Neural crest cell (in vitro differentiated cells): ENCODE measurements around the gene ACTN4. TPM values are rescaled to one million over a fixed set of nuclear protein-coding genes. Genes with fewer than 3 reads are reported as not detected.

Source experiments
- DNase-seq: peaks from one replicate; pipeline ENCODE4 v3.0.0; 2021; ENCODE audit warnings: low read depth, mixed read lengths, low spot score
- H3K27ac Mint-ChIP-seq: one replicate; pipeline ENCODE4 v1.8.0; 2021; ENCODE audit warnings: mild to moderate bottlenecking, mixed read lengths; ENCODE audit not compliant: unreplicated experiment
- H3K27me3 Mint-ChIP-seq: 2 replicates; pipeline ENCODE4 v1.8.0; 2021; ENCODE audit warnings: low read depth, mild to moderate bottlenecking, mixed read lengths
- H3K36me3 Mint-ChIP-seq: 2 replicates; pipeline ENCODE4 v1.8.0; 2021; ENCODE audit warnings: low read depth, mild to moderate bottlenecking, mixed read lengths
- H3K4me1 Mint-ChIP-seq: 2 replicates; pipeline ENCODE4 v1.8.0; 2021; ENCODE audit warnings: mixed read lengths
- H3K4me3 Mint-ChIP-seq: one replicate; pipeline ENCODE4 v1.8.0; 2021; ENCODE audit warnings: mild to moderate bottlenecking, mixed read lengths
- H3K9me3 Mint-ChIP-seq: 2 replicates; pipeline ENCODE4 v1.8.0; 2021; ENCODE audit warnings: mixed read lengths
- total RNA-seq: library from RNA; stranded (reverse); gene quantifications from 2 replicates; pipeline ENCODE4 v1.2.1, GENCODE V29; 2021
- TF ChIP-seq, protein P1 (sequence below): fragments of 200-600 bp; sonication (generic); conservative IDR thresholded peaks from 2 replicates; pipeline ENCODE4 v1.5.0; 2021; ENCODE audit warnings: antibody characterized with exemption, mild to moderate bottlenecking

The ACTN4 gene
- total RNA-seq, 1 donor from 2014 or later: 324 TPM

DNA sequence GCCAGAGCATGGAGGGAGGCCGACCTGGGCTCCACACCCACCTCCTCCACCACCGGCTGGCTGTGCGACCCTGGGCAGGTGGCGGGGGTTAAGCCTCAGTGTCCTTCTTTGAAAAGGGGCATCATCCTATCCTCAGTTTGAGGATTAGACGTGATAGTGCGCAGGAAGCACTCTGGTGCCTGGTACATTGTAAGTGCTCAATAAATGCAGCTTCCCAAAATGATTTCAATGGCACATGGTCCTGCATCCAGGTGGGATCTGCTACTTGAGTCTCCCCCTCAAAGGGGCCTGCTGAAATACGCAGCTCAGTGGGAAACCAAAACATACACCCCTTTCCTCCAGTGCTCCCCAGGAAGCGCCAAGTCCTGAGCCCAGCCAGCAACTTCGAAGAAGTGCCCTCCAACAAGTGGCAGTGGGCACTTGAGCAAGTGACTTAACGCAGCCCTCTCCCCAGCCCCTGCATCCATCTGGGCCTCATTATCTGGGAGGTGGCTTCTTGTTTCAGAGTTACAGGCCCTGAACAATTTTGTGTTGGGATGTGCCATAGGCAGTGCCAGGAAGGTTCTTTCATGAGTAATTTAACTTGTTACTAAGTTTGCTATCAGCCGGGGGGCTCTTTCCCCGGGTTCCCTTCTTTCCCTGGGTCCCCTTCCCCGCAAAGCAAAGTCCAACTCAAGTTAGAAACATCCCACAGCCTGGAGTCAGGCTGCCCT lies 17.9 kb downstream of the ACTN4 start:
- Mint-ChIP-seq H3K36me3 (no peaks in the 10 kb centered on the region), H3K4me3 (peak overlapping the region; percentile 54), H3K4me1 (peaks cover 83% of the 10 kb centered on the region), H3K27ac (peak overlapping the region; percentile 67), H3K9me3 (no peaks in the 10 kb centered on the region), H3K27me3 (no peaks in the 10 kb centered on the region)
- TF ChIP-seq, protein P1, sequence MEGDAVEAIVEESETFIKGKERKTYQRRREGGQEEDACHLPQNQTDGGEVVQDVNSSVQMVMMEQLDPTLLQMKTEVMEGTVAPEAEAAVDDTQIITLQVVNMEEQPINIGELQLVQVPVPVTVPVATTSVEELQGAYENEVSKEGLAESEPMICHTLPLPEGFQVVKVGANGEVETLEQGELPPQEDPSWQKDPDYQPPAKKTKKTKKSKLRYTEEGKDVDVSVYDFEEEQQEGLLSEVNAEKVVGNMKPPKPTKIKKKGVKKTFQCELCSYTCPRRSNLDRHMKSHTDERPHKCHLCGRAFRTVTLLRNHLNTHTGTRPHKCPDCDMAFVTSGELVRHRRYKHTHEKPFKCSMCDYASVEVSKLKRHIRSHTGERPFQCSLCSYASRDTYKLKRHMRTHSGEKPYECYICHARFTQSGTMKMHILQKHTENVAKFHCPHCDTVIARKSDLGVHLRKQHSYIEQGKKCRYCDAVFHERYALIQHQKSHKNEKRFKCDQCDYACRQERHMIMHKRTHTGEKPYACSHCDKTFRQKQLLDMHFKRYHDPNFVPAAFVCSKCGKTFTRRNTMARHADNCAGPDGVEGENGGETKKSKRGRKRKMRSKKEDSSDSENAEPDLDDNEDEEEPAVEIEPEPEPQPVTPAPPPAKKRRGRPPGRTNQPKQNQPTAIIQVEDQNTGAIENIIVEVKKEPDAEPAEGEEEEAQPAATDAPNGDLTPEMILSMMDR: no peak
- no peak for DNase-seq

DNA sequence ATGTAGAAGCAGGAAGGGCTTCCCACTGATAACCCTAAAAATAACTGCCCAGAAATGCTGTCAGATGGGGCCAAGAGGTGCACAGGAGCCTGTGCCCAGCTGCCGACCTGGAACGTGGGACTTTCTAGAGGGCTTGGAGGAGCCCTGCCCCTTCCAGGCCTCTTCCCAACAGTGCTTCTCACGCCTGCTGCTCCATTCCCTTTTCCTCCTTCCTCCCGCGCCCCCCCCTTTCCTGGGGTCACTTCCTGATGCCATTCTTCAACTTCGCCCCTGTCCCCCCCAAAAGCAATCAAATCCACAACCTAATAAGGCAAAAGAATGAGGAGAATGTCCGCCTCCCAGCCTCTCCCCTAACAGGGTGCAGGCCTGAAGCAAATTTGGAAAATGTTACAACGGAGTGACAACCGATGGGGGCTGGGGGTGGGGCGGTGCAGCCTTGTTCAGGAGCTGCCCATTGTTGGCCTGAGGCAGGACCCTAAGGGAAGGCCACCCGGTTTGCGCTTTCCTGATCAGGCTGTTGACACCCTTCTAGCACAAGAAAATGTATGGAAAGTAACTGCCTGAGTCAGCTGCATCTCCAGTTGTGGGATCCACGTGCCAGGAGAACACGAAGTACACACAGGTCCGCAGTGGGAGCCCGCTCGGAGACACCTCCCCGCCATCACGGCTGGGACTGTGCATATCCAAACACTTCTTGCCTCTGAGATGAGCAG lies 18.7 kb downstream of the ACTN4 start:
- Mint-ChIP-seq H3K27me3 (no peaks in the 10 kb centered on the region), H3K4me3 (peak overlapping the region; percentile 54), H3K9me3 (no peaks in the 10 kb centered on the region), H3K27ac (peak overlapping the region; percentile 67), H3K36me3 (no peaks in the 10 kb centered on the region), H3K4me1 (peaks cover 83% of the 10 kb centered on the region)
- TF ChIP-seq, protein P1: no peak
- no peak for DNase-seq

DNA sequence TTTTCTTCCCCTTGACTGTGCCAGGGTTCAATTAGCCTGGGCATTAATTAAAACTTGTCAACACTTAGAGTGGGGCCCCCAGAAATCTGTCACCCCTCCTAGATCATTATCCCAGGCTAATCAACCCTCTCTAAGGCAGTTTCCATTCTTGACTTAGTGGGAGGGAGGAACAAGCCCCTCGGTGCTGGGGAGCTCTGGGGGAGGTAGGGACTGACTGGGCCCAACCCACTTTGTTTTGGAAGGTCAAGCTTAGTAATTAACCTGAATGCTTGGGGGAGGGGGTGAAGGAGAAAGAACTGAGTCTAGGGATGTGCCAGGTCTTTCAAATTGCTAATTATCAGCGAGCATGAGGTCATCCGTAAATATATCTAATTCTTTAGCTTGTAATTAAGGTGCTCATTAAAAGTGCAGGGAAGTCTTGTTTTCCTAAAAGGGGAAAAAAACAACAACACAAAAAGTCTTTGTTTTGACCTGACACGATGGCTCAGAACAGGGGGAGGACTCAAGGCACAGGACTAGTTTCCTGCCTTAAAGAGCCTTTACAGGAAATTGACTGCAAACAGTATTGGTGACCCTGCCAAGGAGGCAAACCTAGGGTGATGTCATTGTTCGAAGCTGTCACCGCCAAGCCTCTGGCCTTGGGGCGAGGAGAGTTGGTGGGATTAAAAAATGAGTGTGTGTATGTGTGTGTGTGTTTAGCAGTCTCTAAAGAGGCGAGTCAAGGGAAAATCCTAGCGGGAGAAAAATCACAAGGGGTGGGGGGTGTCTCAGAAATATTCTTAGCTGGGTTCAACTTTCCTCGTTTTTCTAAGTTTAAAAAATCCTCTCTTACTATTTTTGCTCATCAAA lies 19.4 kb downstream of the ACTN4 start:
- no peak for DNase-seq
- Mint-ChIP-seq H3K4me1 (peaks cover 87% of the 10 kb centered on the region), H3K9me3 (no peaks in the 10 kb centered on the region), H3K27me3 (no peaks in the 10 kb centered on the region), H3K27ac (peak overlapping the region; percentile 92), H3K36me3 (no peaks in the 10 kb centered on the region), H3K4me3 (peak overlapping the region; percentile 44)
- TF ChIP-seq, protein P1: no peak

DNA sequence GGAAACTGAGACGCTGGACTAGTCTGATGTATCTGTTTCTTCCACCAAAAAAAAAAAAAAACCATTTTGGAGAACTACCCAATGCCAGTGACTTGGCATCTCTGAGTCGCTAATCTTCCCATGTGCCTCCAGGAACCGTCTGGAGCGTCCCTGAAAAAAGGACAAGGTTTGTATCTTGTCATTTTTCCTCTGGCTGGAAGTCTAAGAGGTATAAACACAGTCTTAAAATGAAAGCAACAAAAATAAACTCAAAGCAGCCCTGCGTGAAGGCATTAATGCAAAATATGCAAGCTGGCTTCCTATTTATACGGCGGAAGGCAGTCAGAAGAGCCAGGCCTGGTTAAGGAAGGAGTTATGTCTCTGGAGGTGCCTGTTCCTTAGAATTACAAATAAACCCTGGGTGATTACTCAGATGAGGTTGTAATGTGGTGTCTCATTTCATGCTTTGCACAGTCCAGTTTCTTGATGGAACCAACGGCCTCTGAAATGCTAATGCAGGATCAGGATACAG lies 20.3 kb downstream of the ACTN4 start:
- Mint-ChIP-seq H3K27me3 (no peaks in the 10 kb centered on the region), H3K9me3 (no peaks in the 10 kb centered on the region), H3K4me3 (no peak overlapping the region), H3K4me1 (peaks cover 80% of the 10 kb centered on the region), H3K27ac (peak overlapping the region; percentile 36), H3K36me3 (no peaks in the 10 kb centered on the region)
- TF ChIP-seq, protein P1: no peak
- no peak for DNase-seq

DNA sequence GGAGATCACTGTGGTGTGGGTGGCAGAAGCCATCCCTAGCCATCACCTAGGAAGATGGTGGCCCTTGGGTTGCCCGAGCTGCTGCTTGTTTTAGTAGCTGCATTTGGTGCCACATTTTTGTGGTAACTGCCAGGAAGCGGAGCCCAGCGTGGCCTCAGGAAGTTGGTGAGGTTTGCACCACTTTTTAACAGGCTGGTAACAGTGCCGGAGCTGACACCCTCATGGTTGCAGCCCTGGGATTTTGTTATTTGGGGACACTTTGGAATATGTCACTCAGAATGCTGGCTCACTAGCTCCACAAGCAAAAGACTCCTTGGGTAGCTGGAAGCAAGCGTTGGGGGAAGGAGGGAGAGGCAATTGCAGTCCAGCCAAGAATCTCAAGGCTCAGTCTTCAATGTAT lies 22.1 kb downstream of the ACTN4 start:
- Mint-ChIP-seq H3K27me3 (no peaks in the 10 kb centered on the region), H3K36me3 (no peaks in the 10 kb centered on the region), H3K9me3 (no peaks in the 10 kb centered on the region), H3K27ac (no peak overlapping the region), H3K4me3 (no peak overlapping the region), H3K4me1 (peaks cover 70% of the 10 kb centered on the region)
- DNase-seq: no peak
- TF ChIP-seq, protein P1: no peak
